GM19463 (cell line): Measurements from ENCODE around the gene SSH3.
"Not testable (repeated sequence)": the region's sequence is repeated elsewhere in the genome, so short reads cannot be mapped to it uniquely, and the experiment has no call there.

Experiments used
- ATAC-seq: cut with Tn5 transposase; IDR thresholded peaks from one replicate; pipeline ENCODE4 v1.9.1; 2021; ENCODE audit warnings: mild to moderate bottlenecking, moderate library complexity; ENCODE audit not compliant: unreplicated experiment

SSH3 gene, protein sequence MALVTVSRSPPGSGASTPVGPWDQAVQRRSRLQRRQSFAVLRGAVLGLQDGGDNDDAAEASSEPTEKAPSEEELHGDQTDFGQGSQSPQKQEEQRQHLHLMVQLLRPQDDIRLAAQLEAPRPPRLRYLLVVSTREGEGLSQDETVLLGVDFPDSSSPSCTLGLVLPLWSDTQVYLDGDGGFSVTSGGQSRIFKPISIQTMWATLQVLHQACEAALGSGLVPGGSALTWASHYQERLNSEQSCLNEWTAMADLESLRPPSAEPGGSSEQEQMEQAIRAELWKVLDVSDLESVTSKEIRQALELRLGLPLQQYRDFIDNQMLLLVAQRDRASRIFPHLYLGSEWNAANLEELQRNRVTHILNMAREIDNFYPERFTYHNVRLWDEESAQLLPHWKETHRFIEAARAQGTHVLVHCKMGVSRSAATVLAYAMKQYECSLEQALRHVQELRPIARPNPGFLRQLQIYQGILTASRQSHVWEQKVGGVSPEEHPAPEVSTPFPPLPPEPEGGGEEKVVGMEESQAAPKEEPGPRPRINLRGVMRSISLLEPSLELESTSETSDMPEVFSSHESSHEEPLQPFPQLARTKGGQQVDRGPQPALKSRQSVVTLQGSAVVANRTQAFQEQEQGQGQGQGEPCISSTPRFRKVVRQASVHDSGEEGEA

DNA sequence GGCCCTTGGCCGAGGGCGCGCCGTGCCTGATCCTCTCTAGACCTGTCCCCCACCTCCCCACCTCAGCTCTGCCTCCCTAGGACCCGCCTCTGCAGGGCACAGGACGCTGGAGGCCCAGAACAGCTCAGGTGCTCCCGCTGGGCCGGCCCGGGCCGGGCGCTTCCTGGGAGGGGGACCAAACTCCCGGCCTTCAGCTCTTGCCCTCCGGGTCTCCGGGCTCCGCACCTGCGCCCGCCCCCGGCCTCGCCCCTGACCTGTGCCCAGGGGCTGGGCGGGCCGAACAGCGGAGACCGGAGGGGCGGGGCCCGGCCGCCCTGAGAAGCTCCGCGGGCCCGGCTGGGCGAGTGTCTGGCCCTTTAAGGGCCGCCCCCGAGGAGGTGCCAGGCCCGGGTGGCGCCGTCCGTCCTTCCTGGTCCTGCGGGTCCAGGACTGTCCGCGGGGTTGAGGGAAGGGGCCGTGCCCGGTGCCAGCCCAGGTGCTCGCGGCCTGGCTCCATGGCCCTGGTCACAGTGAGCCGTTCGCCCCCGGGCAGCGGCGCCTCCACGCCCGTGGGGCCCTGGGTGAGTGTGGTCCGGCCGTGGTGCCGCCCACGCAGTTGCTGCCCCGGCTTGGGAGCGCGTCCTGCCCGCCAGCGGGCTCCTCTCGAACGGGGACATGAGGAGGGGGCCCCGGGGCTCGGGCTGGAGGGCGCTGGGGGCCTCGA, at the start of gene SSH3:
Gene SSH3, plus strand, starts transcription at position 399 of the 703 bp plus-strand sequence. Its CDS starts 96 bp downstream, at position 495.
- ATAC-seq, result no peak

DNA sequence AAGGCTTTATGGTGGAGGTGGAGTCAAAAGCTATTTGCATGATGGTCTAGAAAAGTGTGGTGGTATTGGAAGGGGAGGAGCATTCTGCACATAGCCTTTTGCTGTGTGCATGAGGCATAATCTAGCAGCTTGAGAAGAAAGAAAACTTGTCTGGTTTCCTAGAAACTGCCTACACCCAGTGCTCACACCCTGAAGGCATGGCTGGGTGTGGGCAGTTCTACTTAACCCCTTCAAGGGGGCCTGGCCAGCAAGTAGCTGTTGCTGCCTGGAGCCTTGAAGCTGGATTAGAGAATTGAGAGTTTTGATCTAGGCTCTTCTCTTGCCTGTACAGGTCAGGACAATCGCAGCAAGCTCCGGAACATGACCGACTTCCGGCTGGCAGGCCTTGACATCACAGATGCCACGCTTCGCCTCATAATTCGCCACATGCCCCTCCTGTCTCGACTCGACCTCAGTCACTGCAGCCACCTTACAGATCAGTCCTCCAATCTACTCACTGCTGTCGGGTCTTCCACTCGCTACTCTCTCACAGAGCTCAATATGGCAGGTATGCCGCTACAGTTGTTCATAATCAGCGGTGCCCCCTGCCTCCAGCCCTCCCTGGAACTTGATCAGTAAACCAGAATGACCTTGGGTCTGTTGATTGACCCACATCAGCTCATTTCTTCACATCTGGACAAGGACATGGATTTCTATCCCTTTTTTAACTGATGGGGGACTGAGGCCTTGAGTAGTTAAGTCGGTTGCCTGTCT, 49.3 kb upstream of the SSH3 start:
- ATAC-seq, result no peak

DNA sequence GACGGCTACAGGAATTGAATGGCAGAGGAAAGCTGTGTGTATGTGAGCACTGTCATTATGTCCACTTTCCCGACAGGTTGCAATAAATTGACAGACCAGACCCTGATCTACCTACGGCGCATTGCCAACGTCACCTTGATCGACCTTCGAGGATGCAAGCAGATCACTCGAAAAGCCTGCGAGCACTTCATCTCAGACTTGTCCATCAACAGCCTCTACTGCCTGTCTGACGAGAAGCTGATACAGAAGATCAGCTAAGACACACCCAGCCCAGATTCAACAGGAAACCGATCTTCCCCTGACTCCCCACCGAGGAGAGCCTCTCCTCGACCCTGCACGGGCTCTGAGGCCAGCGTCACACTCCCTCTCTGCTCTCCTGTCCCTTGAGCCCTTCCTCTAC, 48.5 kb upstream of the SSH3 start:
- no peak for ATAC-seq

DNA sequence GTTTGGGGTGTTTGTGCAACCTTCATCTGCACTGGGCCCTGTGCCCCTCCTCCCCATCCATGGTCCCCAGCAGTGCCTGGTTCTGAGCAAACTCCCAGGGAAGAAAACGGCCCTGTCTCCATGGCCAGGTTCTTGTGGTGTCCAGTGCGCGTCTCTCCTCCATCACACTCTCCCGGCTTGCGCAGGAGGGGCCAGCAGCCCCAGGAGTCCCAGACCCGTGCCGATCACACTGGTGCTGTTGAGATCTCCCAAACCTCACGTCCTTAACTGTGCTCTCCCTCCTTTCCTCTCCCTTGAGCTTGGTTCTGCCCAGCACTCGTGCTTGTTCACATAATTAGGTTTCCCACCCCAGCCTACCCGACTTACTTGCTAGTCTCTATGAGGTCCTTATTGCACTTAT, 48.0 kb upstream of the SSH3 start:
- ATAC-seq, result no peak

DNA sequence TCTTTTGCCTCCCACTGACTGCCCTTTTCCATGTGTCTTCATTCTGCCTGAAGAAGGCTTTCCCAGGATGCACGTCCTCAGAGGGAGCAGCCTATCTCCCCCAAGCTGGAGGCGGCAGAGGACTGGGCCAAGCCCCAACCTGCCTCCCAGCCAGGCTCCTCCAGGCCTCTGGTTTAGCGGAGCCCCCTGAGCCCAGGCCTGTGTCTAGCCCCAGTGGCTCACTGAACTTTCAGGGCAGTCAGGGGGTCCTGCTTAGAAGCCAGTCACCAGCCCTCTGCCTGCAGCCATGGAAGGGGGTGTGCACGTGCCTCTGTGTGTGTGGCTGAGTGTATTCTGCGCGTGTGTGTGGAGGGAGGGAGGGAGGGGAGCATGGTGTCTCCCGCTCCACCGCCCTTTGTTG, 47.5 kb upstream of the SSH3 start:
- no peak for ATAC-seq

DNA sequence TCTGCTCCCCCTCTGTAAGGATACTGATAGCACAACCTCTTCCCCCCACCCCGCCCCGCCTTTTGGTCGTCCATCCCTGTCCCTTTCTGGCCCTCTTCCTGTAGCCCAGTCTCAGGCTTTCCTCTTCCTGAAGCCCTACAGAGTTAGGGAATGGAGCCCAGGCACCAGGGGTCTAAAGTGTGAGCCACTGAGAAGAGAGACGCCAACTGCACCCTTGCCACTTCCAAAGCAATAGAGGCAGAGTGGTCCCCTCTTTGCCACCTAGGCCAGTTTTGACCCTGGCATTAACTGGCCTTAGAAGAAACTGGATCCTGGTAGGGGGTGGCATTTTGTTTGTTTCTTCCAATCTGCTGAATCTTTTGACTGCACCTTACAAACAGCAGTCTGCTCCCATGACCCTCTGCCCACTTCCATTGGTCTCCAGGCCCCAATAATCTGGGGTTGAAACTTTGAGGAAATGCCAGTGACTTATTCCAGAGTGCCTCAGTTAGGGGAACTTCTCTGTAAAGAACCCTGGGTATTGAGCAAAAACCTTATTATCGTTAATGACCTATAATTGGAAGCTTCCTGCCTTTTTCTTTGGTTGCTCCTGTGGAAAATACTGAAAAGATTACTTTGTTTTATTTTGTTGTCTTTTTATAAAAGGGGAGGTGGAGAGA, 46.7 kb upstream of the SSH3 start:
- ATAC-seq, result no peak

DNA sequence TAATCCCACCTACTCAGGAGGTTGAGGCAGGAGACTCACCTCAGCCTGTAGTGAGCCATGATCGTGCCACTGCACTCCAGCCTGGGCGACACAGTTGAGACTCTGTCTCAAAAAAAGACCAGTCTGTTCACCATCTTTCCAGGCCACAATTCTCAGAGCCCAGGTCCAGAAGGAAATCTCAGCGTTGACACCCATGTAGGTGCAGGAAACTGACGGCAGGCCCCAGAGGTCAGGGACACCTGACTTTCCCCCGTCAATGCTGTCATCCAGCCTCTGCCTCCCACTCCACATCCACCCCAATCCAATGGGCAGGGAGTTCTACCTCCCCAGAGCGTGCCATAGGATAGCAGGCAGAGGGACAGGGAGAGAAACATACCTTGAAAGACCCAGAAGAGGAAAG, 42.9 kb upstream of the SSH3 start:
- ATAC-seq, result no peak

DNA sequence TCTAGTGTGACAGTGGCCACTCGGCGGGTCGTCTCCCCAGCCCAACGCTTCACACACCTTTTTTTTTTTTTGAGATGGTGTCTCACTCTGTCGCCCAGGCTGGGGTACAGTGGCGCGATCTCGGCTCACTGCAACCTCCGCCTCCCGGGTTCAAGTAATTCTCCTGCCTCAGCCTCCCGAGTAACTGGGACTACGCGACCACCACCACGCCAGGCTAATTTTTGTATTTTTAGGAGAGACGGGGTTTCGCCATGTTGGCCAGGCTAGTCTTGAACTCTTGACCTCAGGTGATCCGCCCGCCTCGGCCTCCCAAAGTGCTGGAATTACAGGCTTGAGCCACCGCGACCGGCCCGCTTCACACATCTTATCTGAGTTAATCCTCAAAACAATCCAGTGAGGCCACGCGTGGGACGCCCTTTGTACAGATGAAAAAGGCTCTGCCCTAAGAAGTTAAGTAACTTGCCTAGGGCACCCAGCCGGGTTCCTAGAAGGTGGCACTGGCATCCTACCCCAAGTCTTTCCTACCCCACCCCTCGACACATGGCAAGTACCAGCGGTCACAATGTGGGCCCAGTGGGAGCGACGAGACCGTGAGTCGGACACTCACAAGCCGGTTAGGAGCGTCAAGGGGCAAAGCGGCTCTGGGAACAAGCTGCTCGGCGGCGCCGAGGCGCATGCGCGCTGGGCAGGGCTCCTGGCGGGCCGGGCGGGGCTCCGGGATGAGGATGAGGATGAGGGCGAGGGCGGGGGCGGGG, 42.3 kb upstream of the SSH3 start:
- ATAC-seq, result not testable (repeated sequence)

DNA sequence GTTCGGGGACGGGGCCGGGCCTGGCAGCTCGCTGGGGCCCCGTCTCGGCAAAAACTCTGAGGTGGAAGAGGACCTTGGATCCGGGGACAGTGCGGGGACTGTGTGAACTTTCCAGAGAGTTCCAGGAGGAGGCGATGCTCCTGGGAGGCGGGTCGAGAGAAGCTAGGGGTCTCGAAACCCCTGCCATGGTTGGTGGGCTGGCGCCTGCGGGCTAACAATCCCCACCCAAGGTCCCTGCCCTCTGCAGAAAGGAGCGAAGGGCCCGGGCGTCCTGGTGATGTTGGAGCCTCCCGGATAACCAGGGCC, 41.7 kb upstream of the SSH3 start:
- no peak for ATAC-seq

DNA sequence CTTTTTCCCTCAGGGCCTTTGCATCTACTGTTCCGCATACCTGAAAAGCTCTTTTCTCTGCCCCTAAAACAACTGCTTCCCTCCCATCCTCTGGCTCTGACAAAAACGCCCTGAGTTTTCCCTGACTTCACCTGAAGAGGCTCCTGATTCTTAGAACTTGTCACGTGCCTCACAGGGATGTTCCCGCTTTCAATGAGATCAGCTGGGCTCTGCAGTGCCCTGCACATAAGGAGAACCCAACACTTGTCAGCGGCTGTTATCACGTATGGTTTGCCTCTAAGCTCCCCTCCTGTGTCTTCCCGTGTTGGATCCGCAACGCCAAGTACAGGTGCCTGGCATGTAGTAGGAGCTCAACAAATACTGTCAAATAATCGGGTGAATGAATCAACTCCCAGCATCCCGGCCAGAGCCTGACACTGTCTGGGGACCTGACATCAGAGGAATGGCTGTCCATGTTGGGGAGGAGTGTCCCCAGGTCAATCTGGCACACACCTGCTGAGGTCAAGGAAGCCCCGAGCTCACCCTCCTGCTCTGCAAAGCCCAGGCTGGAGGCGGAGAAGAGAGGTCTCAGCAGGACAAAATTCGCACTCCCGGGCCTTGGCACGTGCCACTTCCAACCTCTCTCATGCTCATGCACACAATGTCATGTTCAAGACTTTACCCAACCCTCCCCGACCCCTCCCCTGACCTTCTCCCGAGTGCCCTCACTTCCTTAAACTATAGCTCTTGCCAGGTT, 41.2 kb upstream of the SSH3 start:
- ATAC-seq, result no peak

DNA sequence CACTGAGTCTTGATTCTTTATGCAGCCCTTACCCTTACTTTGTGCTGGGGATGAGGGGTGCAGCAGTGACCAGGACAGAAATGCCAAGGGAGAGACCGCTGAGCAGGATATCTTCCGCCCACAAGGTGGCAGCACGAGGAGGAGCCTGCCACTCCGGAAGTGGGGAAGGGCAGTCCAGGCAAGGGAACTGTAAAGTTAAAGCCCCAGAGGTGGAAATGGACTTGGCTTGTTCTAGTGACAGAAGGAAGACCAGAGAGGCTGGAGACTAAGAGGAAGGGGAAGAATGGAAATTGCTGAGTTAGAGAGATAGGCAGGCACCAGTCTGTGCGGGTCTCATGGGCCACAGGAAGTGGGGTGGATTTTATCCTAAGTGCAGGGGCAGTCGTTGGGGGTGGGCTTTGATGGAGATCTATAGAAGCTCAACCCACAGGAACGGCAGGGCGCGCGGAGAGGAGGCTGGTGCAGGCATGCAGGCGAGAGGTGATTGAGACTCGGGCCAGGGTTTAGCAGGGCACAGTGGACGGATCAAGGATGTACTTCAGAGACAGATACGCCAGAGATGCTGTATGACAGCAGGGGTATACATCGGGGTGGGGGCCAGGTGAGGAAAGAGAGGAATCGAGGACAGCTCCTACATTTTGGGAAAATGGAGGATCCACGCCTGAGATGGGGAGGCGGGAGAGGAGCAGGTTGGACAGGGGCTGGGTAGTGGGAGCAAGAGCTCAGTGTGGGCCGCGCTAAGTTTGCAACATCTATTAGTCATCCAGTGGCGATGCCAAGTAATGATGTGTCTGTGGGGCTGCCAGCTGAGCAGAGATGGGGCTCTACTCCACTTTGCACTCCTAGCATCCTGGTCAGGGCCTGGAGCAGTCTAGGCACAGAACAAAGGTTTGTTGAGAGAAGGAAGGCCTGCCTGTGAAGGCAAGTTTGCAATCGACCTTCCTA, 40.3 kb upstream of the SSH3 start:
- no peak for ATAC-seq

DNA sequence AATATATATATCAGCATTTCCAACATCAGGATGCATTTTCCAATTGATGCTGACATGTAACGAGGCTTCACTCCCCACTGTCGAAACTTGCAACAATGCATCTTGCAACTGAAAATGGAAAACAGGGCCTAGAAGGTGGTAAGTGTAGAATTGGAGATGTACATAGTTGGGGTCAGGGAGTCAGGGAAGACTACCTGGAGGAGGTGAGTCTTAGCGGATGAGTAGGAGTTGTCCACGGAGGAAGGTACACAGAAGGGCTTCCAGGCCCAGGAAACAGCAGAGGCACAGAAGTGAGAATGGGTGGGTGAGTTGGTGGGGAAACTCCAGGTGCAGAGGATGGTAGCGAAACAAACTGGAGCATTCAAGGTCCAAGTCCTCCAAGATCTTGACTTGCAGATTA, 39.1 kb upstream of the SSH3 start:
- no peak for ATAC-seq

DNA sequence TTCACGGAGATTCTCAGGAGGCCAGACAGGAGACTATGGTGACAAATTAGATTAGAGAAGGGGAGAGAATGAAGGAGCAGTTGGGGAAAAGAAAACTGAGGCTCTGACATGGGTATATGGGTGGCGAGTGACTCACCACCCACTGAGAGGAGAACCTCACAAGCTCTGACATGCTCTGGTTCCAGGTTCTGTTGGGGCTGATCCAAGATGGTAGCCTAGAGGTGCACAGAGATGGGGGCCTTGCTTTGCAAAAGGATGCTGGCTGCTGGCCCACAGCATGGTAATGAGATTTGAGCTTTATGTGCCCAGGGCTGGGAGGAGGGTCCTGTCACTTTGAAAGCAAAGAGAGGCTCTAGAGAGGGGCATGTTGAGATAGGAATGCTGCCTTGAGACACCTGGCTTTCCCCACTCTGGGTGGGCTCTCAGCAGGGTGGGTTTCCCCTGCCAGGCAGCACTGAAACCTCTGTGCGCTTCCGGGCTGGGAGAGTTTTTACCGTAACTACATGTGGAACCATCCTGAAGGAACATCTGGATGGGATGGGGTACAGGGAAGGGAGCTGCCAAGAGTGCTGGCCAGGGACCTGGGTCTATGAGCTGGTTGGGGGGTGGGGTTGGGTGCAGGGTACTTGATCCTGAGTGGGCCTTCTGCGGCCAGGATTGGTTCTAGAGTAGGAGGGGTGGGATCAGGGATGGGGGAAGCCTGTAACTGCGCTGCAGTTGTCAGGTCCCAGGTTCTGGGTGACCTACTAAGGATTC, 38.3 kb upstream of the SSH3 start:
- no peak for ATAC-seq

DNA sequence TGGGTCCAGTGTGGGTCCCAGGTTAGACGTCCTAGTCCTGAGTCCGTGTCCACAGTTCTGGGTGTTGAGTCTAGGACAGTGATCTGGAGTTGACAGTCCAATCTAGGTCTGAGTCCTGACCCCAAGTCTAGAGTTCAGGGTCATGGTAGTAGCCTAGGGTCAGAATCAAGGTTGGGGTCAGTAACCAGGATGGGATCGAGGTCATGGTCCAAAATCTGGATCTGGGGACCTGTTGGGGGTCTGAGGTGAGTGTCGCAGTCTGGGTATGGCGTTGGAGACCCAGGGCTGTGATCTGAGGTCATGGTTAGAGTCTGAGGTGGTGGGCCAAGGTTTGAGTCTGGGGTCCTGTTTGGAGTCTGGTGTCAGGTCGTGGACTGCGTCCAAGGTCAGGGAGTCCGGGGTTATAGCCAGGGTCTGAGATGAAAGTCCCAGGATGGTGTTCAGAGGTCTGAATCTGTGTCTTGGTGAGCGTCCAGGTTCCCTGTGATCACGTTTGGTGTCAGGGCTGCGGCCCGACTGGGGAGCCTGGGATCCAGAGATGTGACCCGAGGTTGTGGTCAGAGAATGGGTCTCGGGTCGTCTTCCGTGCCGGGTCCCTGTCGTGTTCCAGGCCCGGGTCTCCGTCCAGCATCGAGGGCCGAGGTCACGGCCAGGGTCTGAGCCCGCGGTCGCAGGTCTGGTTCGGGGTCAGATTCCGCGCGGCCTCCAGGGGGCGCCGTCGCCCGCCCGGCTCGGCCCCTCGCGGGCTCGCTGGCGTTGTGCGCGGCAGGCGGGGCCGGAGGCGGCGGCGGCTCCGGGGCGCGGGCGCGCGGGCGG, 37.5 kb upstream of the SSH3 start:
- ATAC-seq, result no peak

DNA sequence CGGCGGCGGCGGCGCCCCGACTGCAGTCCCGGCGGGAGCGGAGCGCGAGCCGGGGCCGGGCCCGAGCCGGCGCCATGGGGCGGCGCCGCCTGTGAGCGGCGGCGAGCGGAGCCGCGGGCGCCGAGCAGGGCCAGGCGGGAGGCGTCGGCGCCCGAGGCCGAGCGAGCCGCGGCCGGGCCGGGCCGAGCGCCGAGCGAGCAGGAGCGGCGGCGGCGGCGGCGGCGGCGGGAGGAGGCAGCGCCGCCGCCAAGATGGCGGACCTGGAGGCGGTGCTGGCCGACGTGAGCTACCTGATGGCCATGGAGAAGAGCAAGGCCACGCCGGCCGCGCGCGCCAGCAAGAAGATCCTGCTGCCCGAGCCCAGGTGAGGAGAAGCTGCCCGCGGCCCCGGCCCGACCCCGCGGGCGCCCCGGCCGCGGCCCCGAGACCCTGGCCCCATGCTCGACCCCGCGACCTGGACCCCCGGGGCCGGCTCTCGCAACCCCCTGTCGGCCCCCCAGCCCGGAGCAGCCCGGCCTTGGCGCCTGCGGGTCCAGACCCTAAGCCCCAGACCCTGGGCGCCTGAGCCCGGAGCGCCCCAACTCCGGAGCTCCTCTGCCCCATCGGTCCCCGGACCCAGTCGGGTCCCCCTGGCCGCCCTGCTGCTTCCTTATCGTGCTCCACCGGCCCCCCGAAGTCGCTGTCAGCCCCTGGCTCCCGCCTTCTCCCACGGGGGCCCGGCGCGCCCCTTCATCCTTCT, 36.7 kb upstream of the SSH3 start, which contains the start of gene GRK2:
Gene GRK2, plus strand, starts transcription at position 25 of the 739 bp plus-strand sequence. Its CDS starts 227 bp downstream, at position 252.
- no peak for ATAC-seq
